Progenitor cell of endocrine pancreas (in vitro differentiated cells): ENCODE results near the gene CACNB4. TPM values are rescaled to one million over a fixed set of nuclear protein-coding genes. Genes with fewer than 3 reads are reported as not detected.

Experiments used
- DNase-seq: peaks from one replicate; pipeline ENCODE4 v3.0.0; 2021; ENCODE audit warnings: low spot score; ENCODE audit not compliant: unreplicated experiment
- H3K27ac Mint-ChIP-seq: 2 replicates; pipeline ENCODE4 v1.8.0; 2021; ENCODE audit warnings: mild to moderate bottlenecking, moderate library complexity, mixed read lengths
- H3K27me3 Mint-ChIP-seq: 2 replicates; pipeline ENCODE4 v1.8.0; 2021; ENCODE audit warnings: mixed read lengths
- H3K36me3 Mint-ChIP-seq: 2 replicates; pipeline ENCODE4 v1.8.0; 2022; ENCODE audit warnings: mixed read lengths; ENCODE audit not compliant: insufficient read depth
- H3K4me1 Mint-ChIP-seq: 2 replicates; pipeline ENCODE4 v1.8.0; 2021; ENCODE audit warnings: low read depth, mixed read lengths
- H3K4me3 Mint-ChIP-seq: 2 replicates; pipeline ENCODE4 v1.8.0; 2021; ENCODE audit warnings: low read depth, mild to moderate bottlenecking, moderate library complexity, mixed read lengths
- H3K9me3 Mint-ChIP-seq: 2 replicates; pipeline ENCODE4 v1.8.0; 2021; ENCODE audit warnings: low read depth, mixed read lengths
- CTCF ChIP-seq: fragments of 200-600 bp; sonication (generic); IDR thresholded peaks from one replicate; pipeline ENCODE4 v1.5.0; 2021; ENCODE audit warnings: antibody characterized with exemption, mild to moderate bottlenecking; ENCODE audit not compliant: unreplicated experiment
- total RNA-seq: library from RNA; stranded (reverse); gene quantifications from 2 replicates; pipeline ENCODE4 v1.2.1, GENCODE V29; 2021

Gene CACNB4
- total RNA-seq, 1 donor from 2014 or later: 2.5 TPM

- peaks cover 48% of the 10 kb centered on the region for H3K4me1 Mint-ChIP-seq
- H3K4me3 Mint-ChIP-seq: peak overlapping the region; percentile 98
- H3K9me3 Mint-ChIP-seq: no peaks in the 10 kb centered on the region
- peak overlapping the region; percentile 69 for H3K27ac Mint-ChIP-seq
- no peak for TF ChIP-seq CTCF
- H3K27me3 Mint-ChIP-seq: no peaks in the 10 kb centered on the region
- DNase-seq: no peak
- no peaks in the 10 kb centered on the region for H3K36me3 Mint-ChIP-seq
Measured at GRCh38 chr2:151826737-151827157, 272.1 kb downstream of the CACNB4 start.

- Mint-ChIP-seq H3K27ac (peak overlapping the region; percentile 92), H3K36me3 (peaks cover 6% of the 10 kb centered on the region), H3K27me3 (no peaks in the 10 kb centered on the region), H3K9me3 (no peaks in the 10 kb centered on the region), H3K4me1 (peaks cover 55% of the 10 kb centered on the region), H3K4me3 (peak overlapping the region; percentile 14)
- no peak for DNase-seq
- TF ChIP-seq CTCF: no peak
Measured at GRCh38 chr2:151824886-151825285, 274.0 kb downstream of the CACNB4 start.

GRCh38 chr2:151823651-151824050, 275.2 kb downstream of the CACNB4 start:
- TF ChIP-seq CTCF: no peak
- Mint-ChIP-seq H3K27ac (peak overlapping the region; percentile 55), H3K9me3 (no peaks in the 10 kb centered on the region), H3K36me3 (peaks cover 6% of the 10 kb centered on the region), H3K27me3 (no peaks in the 10 kb centered on the region), H3K4me3 (no peak overlapping the region), H3K4me1 (peaks cover 52% of the 10 kb centered on the region)
- no peak for DNase-seq

GRCh38 chr2:151819920-151820319, 278.9 kb downstream of the CACNB4 start:
- H3K9me3 Mint-ChIP-seq: no peaks in the 10 kb centered on the region
- H3K27ac Mint-ChIP-seq: no peak overlapping the region
- no peaks in the 10 kb centered on the region for H3K27me3 Mint-ChIP-seq
- no peak overlapping the region for H3K4me3 Mint-ChIP-seq
- H3K4me1 Mint-ChIP-seq: peaks cover 34% of the 10 kb centered on the region
- TF ChIP-seq CTCF: no peak
- DNase-seq: no peak
- H3K36me3 Mint-ChIP-seq: peaks cover 6% of the 10 kb centered on the region

GRCh38 chr2:151817929-151818328, 280.9 kb downstream of the CACNB4 start:
- H3K9me3 Mint-ChIP-seq: peaks cover under 1% of the 10 kb centered on the region
- no peak for DNase-seq
- H3K4me3 Mint-ChIP-seq: no peak overlapping the region
- TF ChIP-seq CTCF: no peak
- peaks cover 14% of the 10 kb centered on the region for H3K36me3 Mint-ChIP-seq
- H3K4me1 Mint-ChIP-seq: peaks cover 17% of the 10 kb centered on the region
- no peaks in the 10 kb centered on the region for H3K27me3 Mint-ChIP-seq
- no peak overlapping the region for H3K27ac Mint-ChIP-seq
